ENCODE results near the gene USB1.
"Not testable (repeated sequence)": the region's sequence is repeated elsewhere in the genome, so short reads cannot be mapped to it uniquely, and the experiment has no call there.

Gene USB1

GRCh38 chr16:57996406-57997175, 4.6 kb upstream of the USB1 start:
- DNase-seq = no peak

- no peak for DNase-seq
Measured at GRCh38 chr16:57997176-57997527, 4.1 kb upstream of the USB1 start.

- no peak for DNase-seq
Measured at GRCh38 chr16:57997528-57998265, 3.5 kb upstream of the USB1 start.

GRCh38 chr16:57998486-57998885, 2.7 kb upstream of the USB1 start:
- DNase-seq = no peak

GRCh38 chr16:57998992-57999365, 2.2 kb upstream of the USB1 start:
- DNase-seq = no peak

GRCh38 chr16:57999366-57999970, 1.7 kb upstream of the USB1 start:
- DNase-seq = no peak

GRCh38 chr16:57999971-58000705, 1.1 kb upstream of the USB1 start, which contains the start of gene ZNF319:
Gene ZNF319, minus strand, starts transcription at chr16:58000672. Its CDS starts 2,407 bp downstream, at chr16:57998265.
- no peak for DNase-seq

- no peak for DNase-seq
Measured at GRCh38 chr16:58001781-58002415, 691 bp downstream of the USB1 start.

- no peak for DNase-seq
Measured at GRCh38 chr16:58002416-58002800, 1.2 kb downstream of the USB1 start.

GRCh38 chr16:58002936-58003335, 1.7 kb downstream of the USB1 start:
- no peak for DNase-seq

- not testable (repeated sequence) for DNase-seq
Measured at GRCh38 chr16:58004736-58005135, 3.5 kb downstream of the USB1 start.

GRCh38 chr16:58009856-58010416, 8.7 kb downstream of the USB1 start:
- DNase-seq = no peak

- no peak for DNase-seq
Measured at GRCh38 chr16:58010886-58011285, 9.7 kb downstream of the USB1 start.

- no peak for DNase-seq
Measured at GRCh38 chr16:58011652-58012051, 10.4 kb downstream of the USB1 start.

GRCh38 chr16:58012481-58012880, 11.3 kb downstream of the USB1 start:
- no peak for DNase-seq

GRCh38 chr16:58013201-58013956, 12.2 kb downstream of the USB1 start:
- no peak for DNase-seq

- no peak for DNase-seq
Measured at GRCh38 chr16:58016840-58017446, 15.7 kb downstream of the USB1 start.

GRCh38 chr16:58018803-58019202, 17.6 kb downstream of the USB1 start:
- no peak for DNase-seq

GRCh38 chr16:58019866-58020538, 18.8 kb downstream of the USB1 start:
- no peak for DNase-seq
